DND-41 (cell line): Measurements from ENCODE around the gene CDH2.

ENCODE experiments used
- ATAC-seq: fragments of 200-7000 bp; cut with Tn5 transposase; 3 replicates; pipeline ENCODE4 v1.9.1; 2021; ENCODE audit warnings: low read depth; ENCODE audit not compliant: insufficient read depth
- DNase-seq: peaks from one replicate; pipeline ENCODE4 v3.0.0-alpha.2; 2020
- H2AFZ ChIP-seq: 2 replicates; pipeline ENCODE4 v1.6.0; 2012; ENCODE audit warnings: low read depth, low read length
- H3K27ac ChIP-seq: 2 replicates; pipeline ENCODE4 v1.5.1; 2012; ENCODE audit warnings: low read length, inconsistent platforms
- H3K27me3 ChIP-seq: fragments of 200-600 bp; sonication (generic); 2 replicates; pipeline ENCODE4 v1.6.0; 2012; ENCODE audit warnings: low read length, mild to moderate bottlenecking, inconsistent platforms; ENCODE audit not compliant: insufficient read depth, poor library complexity
- H3K36me3 ChIP-seq: 2 replicates; pipeline ENCODE4 v1.5.1; 2012; ENCODE audit warnings: low read length, inconsistent platforms; ENCODE audit not compliant: insufficient read depth
- H3K4me1 ChIP-seq: 2 replicates; pipeline ENCODE4 v1.5.1; 2012; ENCODE audit warnings: mild to moderate bottlenecking, low read length; ENCODE audit not compliant: insufficient read depth
- H3K4me2 ChIP-seq: 2 replicates; pipeline ENCODE4 v1.6.0; 2012; ENCODE audit warnings: mild to moderate bottlenecking, moderate library complexity, low read length, inconsistent platforms; ENCODE audit not compliant: insufficient read depth
- H3K4me3 ChIP-seq, 2 experiments: fragments of 200-600 bp in 1 of 2; shearing (Covaris generic) in 1 of 2; 2 replicates each; pipeline ENCODE4 v1.5.1; 2012 to 2016; ENCODE audit warnings: inconsistent platforms in 2 of 2, low read length in 2 of 2, mild to moderate bottlenecking in 2 of 2, low read depth in 1 of 2, moderate library complexity in 1 of 2
- H3K79me2 ChIP-seq: 2 replicates; pipeline ENCODE4 v1.6.0; 2012; ENCODE audit warnings: low read length, inconsistent platforms; ENCODE audit not compliant: insufficient read depth
- H3K9ac ChIP-seq: 2 replicates; pipeline ENCODE4 v1.6.0; 2012; ENCODE audit warnings: low read depth, mild to moderate bottlenecking, inconsistent platforms, low read length, moderate library complexity
- H3K9me3 ChIP-seq: 2 replicates; pipeline ENCODE4 v1.5.1; 2012; ENCODE audit warnings: low read length, moderate library complexity, mild to moderate bottlenecking, inconsistent platforms; ENCODE audit not compliant: insufficient read depth, severe bottlenecking
- H4K20me1 ChIP-seq: 2 replicates; pipeline ENCODE4 v1.6.0; 2012; ENCODE audit warnings: low read length; ENCODE audit not compliant: insufficient read depth
- CTCF ChIP-seq: IDR thresholded peaks from 2 replicates; pipeline ENCODE4 v1.5.1; 2012; ENCODE audit warnings: borderline replicate concordance, low read length, moderate library complexity, mild to moderate bottlenecking; ENCODE audit not compliant: poor library complexity, severe bottlenecking; ENCODE audit errors: extremely low read depth
- EZH2 ChIP-seq: IDR thresholded peaks from 3 replicates; pipeline ENCODE4 v1.6.1; 2012; ENCODE audit warnings: borderline replicate concordance, low read depth, mild to moderate bottlenecking, moderate library complexity, low read length, inconsistent platforms; ENCODE audit not compliant: severe bottlenecking

Gene CDH2

DNA sequence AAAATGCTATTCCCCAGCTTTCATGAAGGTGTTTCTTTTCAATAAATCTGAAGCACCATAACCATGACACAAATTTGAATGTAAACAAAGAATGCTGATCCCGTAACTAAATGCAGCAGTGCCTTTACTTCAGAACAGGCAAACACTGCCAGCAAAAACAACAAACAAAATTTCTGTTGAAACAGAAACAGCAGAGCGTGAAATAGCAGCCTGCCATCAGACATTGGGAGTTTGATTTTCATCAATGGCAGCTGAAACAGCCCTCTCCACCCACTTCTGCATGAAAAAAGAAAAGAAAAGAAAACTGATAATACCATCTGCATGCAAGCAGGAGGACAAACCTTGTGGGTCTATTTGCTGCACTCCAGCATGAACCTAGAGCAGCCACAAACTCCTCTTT, 128.3 kb downstream of the CDH2 start:
- Histone ChIP-seq H3K4me2 (no peak overlapping the region), H3K27ac (no peak overlapping the region), H3K4me3 (no peak overlapping the region), H3K79me2 (no peaks in the 10 kb centered on the region), H3K36me3 (no peaks in the 10 kb centered on the region), H4K20me1 (no peaks in the 10 kb centered on the region), H3K27me3 (no peaks in the 10 kb centered on the region), H3K9me3 (no peaks in the 10 kb centered on the region), H3K4me1 (no peaks in the 10 kb centered on the region), H3K9ac (no peak overlapping the region), H2AFZ (no peak overlapping the region)
- DNase-seq (no peak), ATAC-seq (no peak)
- TF ChIP-seq EZH2: no peak
- TF ChIP-seq CTCF: no peak

DNA sequence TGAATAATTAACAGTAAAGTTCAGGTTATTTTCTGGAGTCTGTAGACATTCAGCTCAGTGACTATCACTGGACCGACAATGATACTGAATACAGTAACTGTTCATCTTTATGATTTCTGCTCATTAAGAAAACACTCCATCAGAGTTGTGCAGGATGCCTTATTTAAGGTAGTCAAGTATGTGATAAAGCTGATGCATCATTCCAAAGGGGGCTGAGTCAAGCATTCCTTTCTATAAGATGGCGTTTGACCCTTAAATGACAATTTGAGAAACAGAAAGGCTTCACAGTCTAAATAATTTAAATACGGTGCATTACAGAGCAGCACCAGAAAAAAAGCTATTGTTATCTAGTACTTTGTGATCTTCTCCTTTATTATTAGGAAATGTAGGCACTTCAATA, 131.1 kb downstream of the CDH2 start:
- no peaks in the 10 kb centered on the region for H3K79me2 ChIP-seq
- H3K4me2 ChIP-seq: no peak overlapping the region

DNA sequence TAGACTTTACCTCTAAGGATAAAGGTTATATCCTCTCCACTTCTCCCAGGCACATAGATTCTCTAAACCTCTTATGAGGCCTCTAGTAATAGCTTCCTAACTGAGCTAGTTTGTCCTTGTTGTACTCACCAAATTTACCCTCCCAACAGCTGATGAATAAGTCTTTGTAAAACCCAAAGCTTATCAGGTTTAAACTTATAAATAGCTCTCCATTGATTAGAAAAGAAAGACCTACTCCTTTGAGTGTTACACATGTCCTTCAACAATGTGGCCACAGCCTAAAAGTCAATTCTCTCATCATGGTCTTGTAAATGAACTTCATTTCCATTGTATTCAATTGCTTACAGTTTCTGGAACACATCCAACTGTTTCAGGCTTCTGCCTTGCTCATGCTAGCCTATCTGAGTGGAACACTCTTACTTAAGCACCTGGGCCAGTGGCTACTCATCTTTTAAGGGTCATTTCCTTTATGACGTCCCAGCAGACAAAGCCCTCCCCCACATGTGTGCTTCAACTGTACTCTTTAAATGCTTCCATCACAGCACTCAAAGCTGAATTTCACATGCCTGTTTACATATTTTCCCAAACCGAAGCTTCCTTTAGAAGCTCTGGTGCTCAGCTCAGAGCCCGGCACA, 131.6 kb downstream of the CDH2 start:
- no peak for DNase-seq
- H3K27me3 ChIP-seq: no peaks in the 10 kb centered on the region
- no peak for TF ChIP-seq CTCF
- no peak for TF ChIP-seq EZH2
- H3K79me2 ChIP-seq: no peaks in the 10 kb centered on the region
- no peak for ATAC-seq
- H3K36me3 ChIP-seq: no peaks in the 10 kb centered on the region
- H3K4me3 ChIP-seq: no peak overlapping the region
- H3K4me1 ChIP-seq: no peaks in the 10 kb centered on the region
- no peak overlapping the region for H2AFZ ChIP-seq
- H3K27ac ChIP-seq: no peak overlapping the region
- no peak overlapping the region for H3K4me2 ChIP-seq
- no peaks in the 10 kb centered on the region for H3K9me3 ChIP-seq
- H4K20me1 ChIP-seq: no peaks in the 10 kb centered on the region
- no peak overlapping the region for H3K9ac ChIP-seq

More for the DNA sequence above, 131.1 kb downstream of the CDH2 start:
- Histone ChIP-seq H3K4me1 (no peaks in the 10 kb centered on the region), H2AFZ (no peak overlapping the region), H3K27me3 (no peaks in the 10 kb centered on the region), H3K4me3 (no peak overlapping the region), H3K9ac (no peak overlapping the region), H4K20me1 (no peaks in the 10 kb centered on the region), H3K9me3 (no peaks in the 10 kb centered on the region), H3K27ac (no peak overlapping the region), H3K36me3 (no peaks in the 10 kb centered on the region)
- no peak for DNase-seq
- TF ChIP-seq EZH2 (no peak), CTCF (no peak)
- ATAC-seq: no peak

- H3K4me1 ChIP-seq: no peaks in the 10 kb centered on the region
- no peak overlapping the region for H2AFZ ChIP-seq
- H3K4me2 ChIP-seq: no peak overlapping the region
- H3K27ac ChIP-seq: no peak overlapping the region
- H3K27me3 ChIP-seq: no peaks in the 10 kb centered on the region
- ATAC-seq (no peak), DNase-seq (no peak)
- H3K36me3 ChIP-seq: no peaks in the 10 kb centered on the region
- H4K20me1 ChIP-seq: 0 out of 2 replicates have a peak, but pooled peaks cover 2% of the 10 kb centered on the region
- no peak overlapping the region for H3K4me3 ChIP-seq
- no peaks in the 10 kb centered on the region for H3K9me3 ChIP-seq
- H3K79me2 ChIP-seq: no peaks in the 10 kb centered on the region
- TF ChIP-seq CTCF: no peak
- TF ChIP-seq EZH2: no peak
- H3K9ac ChIP-seq: no peak overlapping the region
Measured at GRCh38 chr18:28044036-28044435, 132.9 kb downstream of the CDH2 start.
